Muscle of leg (tissue), 11 donors: Measurements from ENCODE around the gene FSD1L. TPM values are rescaled to one million over a fixed set of nuclear protein-coding genes. Genes with fewer than 3 reads are reported as not detected.

Source experiments
- DNase-seq: peaks from one replicate; pipeline ENCODE4 v3.0.0; 2013
- H3K27ac ChIP-seq: one replicate; pipeline ENCODE4 v1.5.1; 2013; ENCODE audit warnings: mild to moderate bottlenecking, low read length, control low read depth
- H3K27me3 ChIP-seq: one replicate; pipeline ENCODE4 v1.6.1; 2013; ENCODE audit warnings: low read length; ENCODE audit not compliant: control insufficient read depth, insufficient read depth
- H3K36me3 ChIP-seq: one replicate; pipeline ENCODE4 v1.6.1; 2013; ENCODE audit warnings: low read length; ENCODE audit not compliant: control insufficient read depth, insufficient read depth
- H3K4me1 ChIP-seq: one replicate; pipeline ENCODE4 v1.6.1; 2013; ENCODE audit warnings: low read length; ENCODE audit not compliant: control insufficient read depth, insufficient read depth
- H3K4me3 ChIP-seq: one replicate; pipeline ENCODE4 v1.5.1; 2013; ENCODE audit warnings: low read length, control low read depth
- H3K9me3 ChIP-seq: replicated peaks from 2 replicates; pipeline ENCODE4 v1.6.1; 2013; ENCODE audit warnings: low read depth, low read length; ENCODE audit not compliant: control insufficient read depth
- WGBS: methylation state at CpG from one replicate; pipeline ENCODE4 v1.1.5; 2013; ENCODE audit warnings: missing lambda C conversion rate; ENCODE audit not compliant: insufficient coverage; 5-methylcytosine and 5-hydroxymethylcytosine counted together
- polyA plus RNA-seq, 8 donors: library from polyadenylated mRNA; unstranded; fragments of 120-200 nt; gene quantifications; one replicate each; pipeline versions ENCODE4 v1.2.1 to v1.2.3, GENCODE V29; 2013; ENCODE audit warnings: inconsistent platforms in 1 of 8, low replicate concordance in 1 of 8; ENCODE audit not compliant: insufficient read length in 8 of 8, insufficient read depth in 1 of 8
- total RNA-seq: library from RNA; stranded (reverse); fragments of 120-200 nt; gene quantifications from one replicate; pipeline ENCODE4 v1.2.4, GENCODE V29; 2013

The FSD1L gene
- total and polyA plus RNA-seq, 9 donors, result 8.4 to 14.1 (median 9.2) TPM

GRCh38 chr9:105479846-105480245 is 32.0 kb downstream of the FSD1L start:
- Histone ChIP-seq H3K9me3 (no peaks in the 10 kb centered on the region), H3K4me3 (no peak overlapping the region), H3K27ac (no peak overlapping the region), H3K4me1 (no peaks in the 10 kb centered on the region), H3K27me3 (no peaks in the 10 kb centered on the region), H3K36me3 (no peaks in the 10 kb centered on the region)
- DNase-seq, result no peak

- Histone ChIP-seq H3K9me3 (no peaks in the 10 kb centered on the region), H3K27ac (no peak overlapping the region), H3K4me1 (no peaks in the 10 kb centered on the region), H3K4me3 (no peak overlapping the region), H3K36me3 (no peaks in the 10 kb centered on the region), H3K27me3 (no peaks in the 10 kb centered on the region)
- DNase-seq, result no peak
Measured at GRCh38 chr9:105483618-105484017, 35.8 kb downstream of the FSD1L start.

- Histone ChIP-seq H3K36me3 (no peaks in the 10 kb centered on the region), H3K4me3 (no peak overlapping the region), H3K9me3 (no peaks in the 10 kb centered on the region), H3K27me3 (no peaks in the 10 kb centered on the region), H3K27ac (no peak overlapping the region), H3K4me1 (no peaks in the 10 kb centered on the region)
- DNase-seq, result no peak
- no CpG with 5 or more reads among the region's 2 CpGs for WGBS
Measured at GRCh38 chr9:105484226-105484625, 36.4 kb downstream of the FSD1L start.

GRCh38 chr9:105485131-105485530 is 37.3 kb downstream of the FSD1L start:
- H3K4me3 ChIP-seq, result no peak overlapping the region
- H3K27ac ChIP-seq, result no peak overlapping the region
- no peaks in the 10 kb centered on the region for H3K9me3 ChIP-seq
- no peaks in the 10 kb centered on the region for H3K36me3 ChIP-seq
- no peaks in the 10 kb centered on the region for H3K4me1 ChIP-seq
- H3K27me3 ChIP-seq, result no peaks in the 10 kb centered on the region
- no peak for DNase-seq

- Histone ChIP-seq H3K27me3 (no peaks in the 10 kb centered on the region), H3K36me3 (no peaks in the 10 kb centered on the region), H3K4me3 (no peak overlapping the region), H3K27ac (no peak overlapping the region), H3K9me3 (no peaks in the 10 kb centered on the region), H3K4me1 (no peaks in the 10 kb centered on the region)
- WGBS, result no CpG with 5 or more reads among the region's 2 CpGs
- no peak for DNase-seq
Measured at GRCh38 chr9:105496826-105497225, 49.0 kb downstream of the FSD1L start.

- Histone ChIP-seq H3K9me3 (no peaks in the 10 kb centered on the region), H3K27me3 (no peaks in the 10 kb centered on the region), H3K4me1 (no peaks in the 10 kb centered on the region), H3K36me3 (no peaks in the 10 kb centered on the region), H3K27ac (no peak overlapping the region), H3K4me3 (no peak overlapping the region)
- no peak for DNase-seq
Measured at GRCh38 chr9:105497704-105498103, 49.9 kb downstream of the FSD1L start.

GRCh38 chr9:105500108-105500766 is 52.4 kb downstream of the FSD1L start:
- WGBS, result no CpG with 5 or more reads among the region's 2 CpGs
- H3K36me3 ChIP-seq, result no peaks in the 10 kb centered on the region
- H3K27ac ChIP-seq, result no peak overlapping the region
- DNase-seq, result no peak
- H3K4me3 ChIP-seq, result no peak overlapping the region
- no peaks in the 10 kb centered on the region for H3K9me3 ChIP-seq
- no peaks in the 10 kb centered on the region for H3K4me1 ChIP-seq
- H3K27me3 ChIP-seq, result no peaks in the 10 kb centered on the region

- H3K9me3 ChIP-seq, result no peaks in the 10 kb centered on the region
- 100% methylated on average over 1 of the region's 4 CpGs for WGBS
- H3K27me3 ChIP-seq, result no peaks in the 10 kb centered on the region
- no peak for DNase-seq
- H3K4me1 ChIP-seq, result no peaks in the 10 kb centered on the region
- no peak overlapping the region for H3K4me3 ChIP-seq
- no peak overlapping the region for H3K27ac ChIP-seq
- no peaks in the 10 kb centered on the region for H3K36me3 ChIP-seq
Measured at GRCh38 chr9:105501414-105501813, 53.6 kb downstream of the FSD1L start.

GRCh38 chr9:105502276-105502675 is 54.4 kb downstream of the FSD1L start:
- no peak for DNase-seq
- no peak overlapping the region for H3K27ac ChIP-seq
- no peaks in the 10 kb centered on the region for H3K27me3 ChIP-seq
- H3K4me3 ChIP-seq, result no peak overlapping the region
- WGBS, result no CpG with 5 or more reads among the region's 2 CpGs
- no peaks in the 10 kb centered on the region for H3K9me3 ChIP-seq
- H3K4me1 ChIP-seq, result no peaks in the 10 kb centered on the region
- peaks cover 2% of the 10 kb centered on the region for H3K36me3 ChIP-seq

GRCh38 chr9:105503881-105504280 is 56.0 kb downstream of the FSD1L start:
- H3K4me3 ChIP-seq, result no peak overlapping the region
- DNase-seq, result no peak
- H3K27me3 ChIP-seq, result no peaks in the 10 kb centered on the region
- no peaks in the 10 kb centered on the region for H3K4me1 ChIP-seq
- no peaks in the 10 kb centered on the region for H3K9me3 ChIP-seq
- peaks cover 2% of the 10 kb centered on the region for H3K36me3 ChIP-seq
- H3K27ac ChIP-seq, result no peak overlapping the region

- no peaks in the 10 kb centered on the region for H3K4me1 ChIP-seq
- H3K36me3 ChIP-seq, result peaks cover 2% of the 10 kb centered on the region
- DNase-seq, result no peak
- no peaks in the 10 kb centered on the region for H3K27me3 ChIP-seq
- no CpG with 5 or more reads among the region's 4 CpGs for WGBS
- no peak overlapping the region for H3K4me3 ChIP-seq
- H3K9me3 ChIP-seq, result no peaks in the 10 kb centered on the region
- H3K27ac ChIP-seq, result no peak overlapping the region
Measured at GRCh38 chr9:105507096-105507790, 59.4 kb downstream of the FSD1L start.
